GM10847 (cell line): Measurements from ENCODE around the gene APOL4.

ENCODE experiments used
- POLR2A ChIP-seq: IDR thresholded peaks from 2 replicates; pipeline ENCODE4 v1.6.1; 2011; ENCODE audit not compliant: insufficient read length; ENCODE audit errors: extremely low read depth

The APOL4 gene

GRCh38 chr22:36235585-36235984, 34.0 kb upstream of the APOL4 start:
- no peak for TF ChIP-seq POLR2A

GRCh38 chr22:36234919-36235318, 33.3 kb upstream of the APOL4 start:
- no peak for TF ChIP-seq POLR2A

- TF ChIP-seq POLR2A = no peak
These were observed 32.6 kb upstream of the APOL4 start for GRCh38 chr22:36234213-36234612.

- no peak for TF ChIP-seq POLR2A
These were observed 32.2 kb upstream of the APOL4 start for GRCh38 chr22:36233796-36234195.

GRCh38 chr22:36232715-36233401, 31.2 kb upstream of the APOL4 start:
- TF ChIP-seq POLR2A = no peak

- TF ChIP-seq POLR2A = no peak
These were observed 27.3 kb upstream of the APOL4 start for GRCh38 chr22:36228944-36229343.

GRCh38 chr22:36227806-36228205, 26.2 kb upstream of the APOL4 start:
- TF ChIP-seq POLR2A = no peak

- no peak for TF ChIP-seq POLR2A
These were observed 25.8 kb upstream of the APOL4 start for GRCh38 chr22:36227396-36227795.

GRCh38 chr22:36226189-36226588, 24.6 kb upstream of the APOL4 start:
- no peak for TF ChIP-seq POLR2A

GRCh38 chr22:36225333-36225922, 23.8 kb upstream of the APOL4 start:
- no peak for TF ChIP-seq POLR2A

- no peak for TF ChIP-seq POLR2A
These were observed 22.6 kb upstream of the APOL4 start for GRCh38 chr22:36224245-36224644.

- TF ChIP-seq POLR2A = no peak
These were observed 21.9 kb upstream of the APOL4 start for GRCh38 chr22:36223504-36223903.

- no peak for TF ChIP-seq POLR2A
These were observed 21.4 kb upstream of the APOL4 start for GRCh38 chr22:36222887-36223450.

- TF ChIP-seq POLR2A = no peak
These were observed 20.5 kb upstream of the APOL4 start for GRCh38 chr22:36221799-36222751.

- TF ChIP-seq POLR2A = no peak
These were observed 18.9 kb upstream of the APOL4 start for GRCh38 chr22:36220451-36220921.
